Activated T-cell treated with anti-CD3 and anti-CD28 coated beads, Interleukin-2, amount 50 U/mL, for 4 hours (primary cell): ENCODE data around the gene CUX1. TPM values are rescaled to one million over a fixed set of nuclear protein-coding genes. Genes with fewer than 3 reads are reported as not detected.
"Not testable (repeated sequence)": the region's sequence is repeated elsewhere in the genome, so short reads cannot be mapped to it uniquely, and the experiment has no call there.

Experiments used
- ATAC-seq, 2 donors: fragments of 200-7000 bp; cut with Tn5 transposase; one replicate each; pipeline ENCODE4 v1.10.0; 2021
- DNase-seq: peaks from one replicate; pipeline ENCODE4 v3.0.0-alpha.2; 2020
- H3K27me3 Mint-ChIP-seq: one replicate; pipeline ENCODE4 v1.8.0; 2021; ENCODE audit warnings: low read depth, mixed read lengths
- H3K36me3 Mint-ChIP-seq: one replicate; pipeline ENCODE4 v1.8.0; 2022; ENCODE audit warnings: mixed read lengths; ENCODE audit not compliant: insufficient read depth
- H3K4me1 Mint-ChIP-seq: one replicate; pipeline ENCODE4 v1.8.0; 2021; ENCODE audit warnings: low read depth, mixed read lengths
- H3K4me3 Mint-ChIP-seq: one replicate; pipeline ENCODE4 v1.8.0; 2021; ENCODE audit warnings: mild to moderate bottlenecking, moderate library complexity, mixed read lengths
- H3K9me3 Mint-ChIP-seq: one replicate; pipeline ENCODE4 v1.8.0; 2021; ENCODE audit warnings: mixed read lengths
- total RNA-seq, 3 donors: library from RNA; stranded (reverse); gene quantifications; one replicate each; pipeline ENCODE4 v1.2.1, GENCODE V29; 2021

CUX1 gene
- total RNA-seq, 3 donors from 2014 or later: 18.6 to 21.6 (median 20.7) TPM

DNA sequence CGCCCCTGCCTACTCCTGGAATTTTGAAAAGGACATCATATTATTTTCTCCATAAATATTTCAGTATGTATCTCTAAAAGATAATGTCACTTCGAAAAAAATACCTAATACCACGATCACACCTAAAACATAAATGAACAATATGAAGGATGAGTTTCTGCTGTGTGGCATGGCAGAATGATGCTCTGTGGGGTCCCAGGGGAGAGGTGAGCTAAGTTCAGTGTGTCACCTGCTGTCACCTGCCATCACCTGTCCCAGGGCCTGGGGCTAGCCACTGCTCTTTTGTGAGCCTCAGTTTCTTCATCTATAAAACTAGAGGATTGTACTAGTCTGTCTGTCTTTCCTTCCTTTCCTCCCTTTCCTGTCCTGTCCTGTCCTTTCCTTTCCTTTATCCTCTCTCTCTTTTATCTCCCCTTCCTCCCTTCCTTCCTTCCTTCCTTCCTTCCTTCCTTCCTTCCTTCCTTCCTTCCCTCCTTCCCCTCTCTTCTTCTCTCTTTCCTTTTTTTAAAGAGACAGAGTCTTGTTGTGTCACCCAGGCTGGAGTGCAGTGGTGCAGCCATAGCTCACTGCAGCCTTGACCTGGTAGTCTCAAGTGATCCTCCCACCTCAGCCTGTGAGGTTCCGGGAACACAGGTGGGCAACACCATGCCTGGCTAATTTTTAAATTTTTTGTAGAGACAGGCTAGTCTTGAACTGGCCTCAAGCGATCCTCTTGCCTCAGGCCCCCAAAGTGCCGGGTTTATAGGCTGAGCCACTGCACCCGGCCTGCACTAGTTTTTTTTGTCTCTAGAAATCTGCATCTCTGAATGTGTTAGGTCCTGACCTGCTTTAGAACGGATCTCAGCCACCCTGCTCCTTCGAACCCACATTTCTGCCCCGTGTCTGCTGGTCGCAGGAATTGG lies 43.1 kb downstream of the CUX1 start:
- H3K27me3 Mint-ChIP-seq: no peaks in the 10 kb centered on the region
- no peak for DNase-seq
- peaks cover 31% of the 10 kb centered on the region for H3K4me1 Mint-ChIP-seq
- peaks cover 2% of the 10 kb centered on the region for H3K36me3 Mint-ChIP-seq
- ATAC-seq: no peak
- no peak overlapping the region for H3K4me3 Mint-ChIP-seq
- H3K9me3 Mint-ChIP-seq: no peaks in the 10 kb centered on the region

DNA sequence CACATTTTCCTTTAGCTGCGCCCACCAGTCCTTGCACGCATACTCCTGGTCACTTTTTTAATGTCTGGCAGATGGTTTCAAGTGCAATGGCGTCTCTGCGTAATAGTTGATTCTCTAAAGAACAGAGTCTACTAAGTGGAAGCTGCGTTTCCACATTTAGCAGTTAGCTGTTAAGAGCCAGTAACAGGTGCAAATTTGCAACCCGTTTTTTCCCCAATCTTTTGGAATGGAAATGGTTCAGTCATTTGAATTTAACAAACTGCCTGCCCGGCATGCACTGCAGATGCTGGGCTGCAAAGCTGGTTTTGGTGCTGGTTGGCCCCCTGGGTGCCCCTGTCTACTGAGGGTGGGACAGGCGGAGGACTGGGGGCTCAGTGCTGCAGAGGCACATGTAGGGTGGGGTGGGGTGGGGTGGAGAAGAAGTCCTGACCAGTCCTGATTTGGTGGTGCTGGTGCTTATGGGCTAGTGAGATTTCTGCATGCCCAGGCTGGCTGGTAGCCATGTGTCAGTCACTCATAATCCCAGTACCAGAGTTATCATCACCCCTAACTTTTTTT lies 43.9 kb downstream of the CUX1 start:
- no peak for ATAC-seq

DNA sequence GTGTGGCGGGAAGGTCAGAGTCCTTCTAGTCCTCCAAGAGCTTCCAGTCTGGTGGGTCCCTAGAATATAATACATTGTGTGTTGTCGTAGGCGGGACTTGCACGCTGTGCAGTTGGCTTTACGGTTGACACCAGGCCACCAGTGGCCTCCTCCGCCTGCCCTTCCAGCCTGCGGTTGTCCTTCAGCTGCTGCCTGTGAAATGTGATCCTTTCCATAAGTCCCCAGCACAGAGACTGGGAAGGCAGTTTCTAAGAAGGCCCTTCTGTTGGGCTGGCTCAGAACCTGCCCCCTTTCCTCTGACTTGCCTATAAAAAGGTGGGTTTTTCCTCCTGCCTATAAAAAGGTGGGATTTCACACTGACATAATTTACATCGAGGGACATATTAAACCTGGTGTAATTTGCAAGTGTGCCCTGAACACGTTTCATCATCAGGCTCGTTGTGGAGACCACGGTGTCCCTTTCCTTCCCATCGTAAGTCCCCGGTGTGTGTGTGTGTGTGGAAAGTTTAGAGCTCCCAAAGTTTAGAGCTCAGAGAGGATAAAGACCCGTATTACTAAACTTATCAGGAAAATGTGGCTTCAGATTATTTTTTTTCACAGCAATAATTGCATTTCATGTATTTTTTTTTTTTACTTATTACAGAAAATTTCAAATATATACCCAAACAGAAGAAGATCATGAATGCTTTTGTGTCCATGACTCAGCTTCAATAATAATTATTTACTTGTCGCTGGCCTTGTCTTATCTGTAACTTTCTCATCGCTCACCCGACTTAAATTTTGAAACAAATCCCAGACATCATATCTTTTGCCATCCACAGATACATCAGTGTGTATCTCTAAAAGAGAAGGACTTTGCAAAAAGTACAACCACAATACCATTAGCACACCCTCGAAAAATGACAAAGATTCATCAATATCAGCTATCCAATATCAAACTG lies 45.1 kb downstream of the CUX1 start:
- no peak for ATAC-seq

More for the DNA sequence above, 43.9 kb downstream of the CUX1 start:
- no peak for DNase-seq
- H3K27me3 Mint-ChIP-seq: no peaks in the 10 kb centered on the region
- H3K4me1 Mint-ChIP-seq: peaks cover 27% of the 10 kb centered on the region
- no peak overlapping the region for H3K4me3 Mint-ChIP-seq
- peaks cover 2% of the 10 kb centered on the region for H3K36me3 Mint-ChIP-seq
- H3K9me3 Mint-ChIP-seq: no peaks in the 10 kb centered on the region

DNA sequence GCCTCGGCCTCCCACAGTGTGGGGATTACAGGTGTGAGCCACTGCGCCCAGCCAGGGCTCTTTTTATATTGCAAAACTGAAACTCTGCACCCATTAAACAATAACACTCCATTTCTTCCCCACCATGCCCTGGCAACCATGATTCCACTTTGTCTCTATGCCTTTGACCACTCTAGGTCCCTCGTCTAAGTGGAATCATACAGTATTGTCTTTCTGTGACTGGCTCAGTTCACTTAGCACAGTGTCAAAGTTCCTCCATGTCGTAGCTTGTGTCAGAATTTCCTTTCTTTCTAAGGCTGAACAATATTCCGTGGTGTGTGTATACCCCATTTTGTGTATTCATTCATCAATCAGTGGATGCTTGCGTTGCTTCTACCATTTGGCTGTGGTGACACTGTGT lies 46.2 kb downstream of the CUX1 start:
- DNase-seq (no peak), ATAC-seq (no peak)
- Mint-ChIP-seq H3K4me3 (no peak overlapping the region), H3K4me1 (peaks cover 10% of the 10 kb centered on the region), H3K36me3 (peaks cover 2% of the 10 kb centered on the region), H3K27me3 (no peaks in the 10 kb centered on the region), H3K9me3 (no peaks in the 10 kb centered on the region)

More for the DNA sequence above, 45.1 kb downstream of the CUX1 start:
- peaks cover 2% of the 10 kb centered on the region for H3K36me3 Mint-ChIP-seq
- no peak for DNase-seq
- no peaks in the 10 kb centered on the region for H3K27me3 Mint-ChIP-seq
- H3K4me3 Mint-ChIP-seq: no peak overlapping the region
- no peaks in the 10 kb centered on the region for H3K9me3 Mint-ChIP-seq
- H3K4me1 Mint-ChIP-seq: peaks cover 18% of the 10 kb centered on the region

DNA sequence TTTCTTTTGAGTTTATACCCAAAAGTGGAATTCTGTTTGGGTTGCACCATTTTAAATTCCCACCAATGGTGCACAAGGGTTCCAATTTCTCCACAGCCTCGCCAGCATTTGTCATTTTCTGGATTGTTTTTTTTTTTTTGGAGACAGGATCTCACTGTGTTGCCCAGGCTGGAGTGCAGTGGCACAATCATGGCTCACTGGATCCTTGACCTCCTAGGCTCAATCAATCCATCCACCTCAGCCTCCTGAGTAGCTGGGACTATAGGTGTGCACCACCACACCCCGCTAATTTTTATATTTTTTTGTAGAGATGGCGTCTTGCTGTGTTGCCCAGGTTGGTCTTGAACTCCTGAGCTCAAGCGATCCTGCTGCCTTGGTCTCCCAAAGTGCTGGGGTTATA lies 46.6 kb downstream of the CUX1 start:
- H3K4me1 Mint-ChIP-seq: peaks cover 10% of the 10 kb centered on the region
- no peak for ATAC-seq
- no peaks in the 10 kb centered on the region for H3K9me3 Mint-ChIP-seq
- DNase-seq: no peak
- no peaks in the 10 kb centered on the region for H3K27me3 Mint-ChIP-seq
- peaks cover 2% of the 10 kb centered on the region for H3K36me3 Mint-ChIP-seq
- H3K4me3 Mint-ChIP-seq: no peak overlapping the region

DNA sequence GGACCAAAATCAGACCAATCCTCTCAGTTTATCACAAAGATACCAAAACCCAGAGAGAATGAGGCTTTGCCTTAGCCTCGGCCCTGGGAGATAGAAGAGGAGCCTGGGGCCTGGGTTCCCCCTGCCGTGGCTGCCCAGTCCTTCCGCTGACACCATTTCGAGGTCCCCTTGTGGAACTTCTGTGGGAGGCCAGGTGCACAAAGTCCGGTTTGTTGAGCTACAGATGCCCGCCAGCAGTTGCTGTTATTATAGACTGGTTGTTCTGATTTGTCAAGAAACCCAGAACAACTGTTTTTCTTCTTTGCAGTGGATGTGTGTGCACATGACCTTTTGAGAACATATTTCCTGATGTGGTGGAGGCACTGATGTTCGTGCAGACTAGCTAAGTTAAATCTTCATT lies 47.6 kb downstream of the CUX1 start:
- ATAC-seq (no peak), DNase-seq (no peak)
- Mint-ChIP-seq H3K36me3 (peaks cover 2% of the 10 kb centered on the region), H3K27me3 (no peaks in the 10 kb centered on the region), H3K9me3 (no peaks in the 10 kb centered on the region), H3K4me3 (no peak overlapping the region), H3K4me1 (peaks cover 13% of the 10 kb centered on the region)

DNA sequence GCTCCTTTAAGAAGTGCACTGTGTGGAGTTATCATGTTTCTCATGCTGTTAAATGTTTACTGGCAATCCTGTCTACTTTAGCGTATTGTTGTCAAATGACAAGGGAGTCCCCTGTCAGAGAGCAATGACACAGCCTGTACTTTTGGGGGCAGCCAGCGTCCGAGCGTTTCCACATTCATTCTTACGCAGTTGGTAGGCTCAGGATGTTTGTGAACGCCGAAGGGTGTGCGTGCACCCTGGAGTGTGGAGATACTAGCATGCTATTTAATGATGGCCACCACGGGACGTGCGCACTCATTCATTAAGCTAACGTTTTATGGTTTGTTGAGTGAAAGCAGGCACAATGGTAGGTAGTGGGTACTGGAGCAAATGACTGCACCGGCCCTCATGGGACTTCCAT lies 48.0 kb downstream of the CUX1 start:
- no peak for ATAC-seq
- Mint-ChIP-seq H3K4me3 (no peak overlapping the region), H3K27me3 (no peaks in the 10 kb centered on the region), H3K4me1 (peaks cover 17% of the 10 kb centered on the region), H3K36me3 (peaks cover 2% of the 10 kb centered on the region), H3K9me3 (no peaks in the 10 kb centered on the region)
- DNase-seq: no peak

DNA sequence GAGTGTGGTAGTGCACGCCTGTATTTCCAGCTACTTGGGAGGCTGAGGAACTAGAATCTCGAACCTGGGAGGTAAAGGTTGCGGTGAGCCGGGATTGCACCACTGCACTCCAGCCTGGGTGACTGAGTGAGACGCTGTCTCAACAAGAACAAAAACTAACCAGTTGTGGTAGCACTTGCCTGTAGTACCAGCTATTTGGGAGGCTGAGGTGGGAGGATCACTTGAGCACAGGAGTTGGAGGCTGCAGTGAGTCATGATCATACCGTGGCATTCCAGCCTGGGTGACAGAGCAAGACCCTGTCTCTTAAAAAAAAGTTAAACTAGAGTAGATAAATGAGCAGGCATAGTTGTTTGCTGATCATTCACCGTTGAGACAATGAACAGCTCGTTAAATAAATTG lies 48.9 kb downstream of the CUX1 start:
- ATAC-seq: no peak
- no peaks in the 10 kb centered on the region for H3K9me3 Mint-ChIP-seq
- no peak for DNase-seq
- H3K36me3 Mint-ChIP-seq: no peaks in the 10 kb centered on the region
- H3K4me3 Mint-ChIP-seq: no peak overlapping the region
- no peaks in the 10 kb centered on the region for H3K27me3 Mint-ChIP-seq
- peaks cover 17% of the 10 kb centered on the region for H3K4me1 Mint-ChIP-seq

DNA sequence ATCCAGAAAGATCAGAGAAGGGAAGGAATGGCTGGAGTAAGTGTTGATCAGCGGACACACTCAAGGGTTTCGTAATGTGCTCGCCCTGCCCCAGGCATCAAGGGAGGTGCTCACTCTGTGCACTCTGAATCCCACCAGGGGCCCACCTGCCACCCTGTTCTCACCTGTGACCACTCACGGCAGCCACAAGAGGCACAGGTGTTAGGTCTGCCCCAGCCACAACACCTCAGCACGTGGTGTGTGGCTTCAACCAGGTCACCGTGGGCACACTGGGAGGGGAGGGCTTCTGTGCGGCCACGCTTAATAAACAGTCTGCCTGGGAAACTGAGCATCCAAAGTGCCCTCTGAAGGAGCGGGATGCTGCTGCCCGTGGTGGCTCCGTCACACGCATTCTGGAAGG lies 49.8 kb downstream of the CUX1 start:
- no peak for DNase-seq
- Mint-ChIP-seq H3K27me3 (no peaks in the 10 kb centered on the region), H3K4me1 (peaks cover 18% of the 10 kb centered on the region), H3K4me3 (no peak overlapping the region), H3K9me3 (no peaks in the 10 kb centered on the region), H3K36me3 (no peaks in the 10 kb centered on the region)
- no peak for ATAC-seq

DNA sequence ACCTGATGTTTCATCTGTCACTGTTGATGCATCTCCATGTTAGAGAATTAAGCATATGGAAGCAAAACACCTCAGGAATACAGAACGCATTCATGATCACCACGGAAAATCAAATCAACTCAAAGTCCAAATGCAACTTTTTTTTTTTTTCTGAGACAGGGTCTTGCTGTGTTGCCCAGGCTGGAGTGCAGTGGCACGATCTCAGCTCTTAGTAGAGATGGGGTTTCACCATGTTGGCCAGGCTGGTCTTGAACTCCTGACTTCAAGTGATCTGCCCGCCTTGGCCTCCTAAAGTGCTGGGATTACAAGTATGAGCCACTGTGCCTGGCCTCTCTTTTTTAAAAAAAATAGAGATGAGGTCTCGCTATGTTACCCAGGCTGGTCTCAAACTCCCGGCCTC lies 50.3 kb downstream of the CUX1 start:
- not testable (repeated sequence) for ATAC-seq, DNase-seq, H3K27me3 Mint-ChIP-seq, H3K9me3 Mint-ChIP-seq, H3K4me3 Mint-ChIP-seq, H3K36me3 Mint-ChIP-seq
- peaks cover 18% of the 10 kb centered on the region for H3K4me1 Mint-ChIP-seq

DNA sequence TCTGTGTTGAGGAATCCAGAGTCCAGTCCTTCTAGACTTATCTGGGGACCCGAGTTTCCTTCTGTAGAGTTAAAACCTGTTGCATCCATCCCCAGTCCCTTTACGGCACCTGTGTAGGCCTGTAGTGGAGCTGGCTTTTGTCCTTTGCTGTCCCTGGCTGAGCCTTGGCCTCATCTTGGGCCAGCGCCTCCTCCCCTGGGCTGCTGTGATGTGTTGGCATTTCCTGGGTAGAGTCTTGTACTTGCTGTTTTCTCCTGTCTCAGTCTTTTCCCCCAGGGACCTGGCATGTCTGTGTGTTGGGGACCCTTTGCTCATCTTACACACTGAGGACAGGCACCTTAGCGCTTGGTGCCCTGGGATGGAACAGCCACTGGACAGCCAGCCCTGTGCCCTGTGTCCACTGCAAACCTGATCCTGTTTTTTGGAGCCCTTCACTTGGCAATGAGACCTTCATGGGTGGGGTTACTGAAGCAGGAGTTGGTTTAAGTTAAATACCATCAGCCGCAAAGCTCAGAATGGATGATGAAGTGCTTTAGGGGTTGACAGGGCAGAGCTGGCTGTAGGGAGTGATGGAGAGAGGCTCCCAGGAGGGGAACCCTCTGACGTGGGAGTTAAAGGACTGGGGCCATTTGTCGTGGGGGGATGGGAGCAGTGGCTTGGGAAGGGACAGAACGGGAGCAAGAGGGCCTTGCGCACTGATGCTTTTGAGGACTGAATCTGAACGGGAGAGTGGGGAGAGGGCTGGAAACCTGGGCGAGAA lies 50.9 kb downstream of the CUX1 start:
- DNase-seq (no peak), ATAC-seq (no peak)
- no peak overlapping the region for H3K4me3 Mint-ChIP-seq
- no peaks in the 10 kb centered on the region for H3K36me3 Mint-ChIP-seq
- H3K9me3 Mint-ChIP-seq: no peaks in the 10 kb centered on the region
- H3K4me1 Mint-ChIP-seq: peaks cover 18% of the 10 kb centered on the region
- no peaks in the 10 kb centered on the region for H3K27me3 Mint-ChIP-seq

DNA sequence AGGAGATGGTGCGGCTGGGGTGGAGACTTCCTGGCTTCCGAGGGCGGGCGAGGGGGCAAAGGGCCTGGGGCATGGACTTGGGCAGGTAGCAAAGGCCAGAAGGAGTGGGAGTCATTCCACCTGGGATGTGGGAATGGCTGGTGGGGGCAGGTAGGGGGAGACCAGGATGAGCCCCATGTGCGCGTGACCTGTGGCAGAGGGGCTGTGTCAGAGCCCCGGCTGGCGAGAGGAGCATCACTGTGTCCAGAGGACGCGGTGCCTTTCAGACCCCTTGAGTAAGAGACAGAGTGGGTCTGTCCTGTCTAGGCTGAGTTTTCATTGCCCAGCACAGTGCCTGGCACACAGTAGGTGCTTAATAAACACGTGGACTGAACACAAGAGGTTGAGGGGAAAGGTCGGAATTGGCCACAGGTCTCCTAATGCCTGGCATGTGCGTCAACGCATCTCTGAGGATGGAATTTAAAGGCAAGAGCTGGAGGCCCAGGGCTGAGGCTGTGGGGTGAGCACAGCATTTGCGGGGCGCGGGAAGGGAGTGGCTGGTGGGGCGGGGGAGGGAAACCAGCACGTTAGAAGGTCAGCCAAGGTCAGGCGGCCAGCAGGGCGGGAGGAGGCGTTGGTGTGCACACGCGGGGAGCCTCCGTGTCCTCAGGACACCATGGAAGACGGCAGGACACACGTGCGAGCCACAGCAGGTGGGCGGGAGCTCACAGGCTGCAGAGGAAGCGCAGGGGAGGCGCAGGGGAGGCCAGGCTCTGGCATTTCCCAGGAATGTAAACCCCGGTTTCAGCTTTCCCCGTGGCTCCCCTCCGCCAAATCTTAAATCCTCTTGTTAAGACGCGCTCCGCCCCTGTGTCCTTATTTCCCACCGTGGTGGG lies 51.8 kb downstream of the CUX1 start:
- no peaks in the 10 kb centered on the region for H3K36me3 Mint-ChIP-seq
- no peak overlapping the region for H3K4me3 Mint-ChIP-seq
- DNase-seq (no peak), ATAC-seq (no peak)
- H3K27me3 Mint-ChIP-seq: no peaks in the 10 kb centered on the region
- peaks cover 15% of the 10 kb centered on the region for H3K4me1 Mint-ChIP-seq
- no peaks in the 10 kb centered on the region for H3K9me3 Mint-ChIP-seq

DNA sequence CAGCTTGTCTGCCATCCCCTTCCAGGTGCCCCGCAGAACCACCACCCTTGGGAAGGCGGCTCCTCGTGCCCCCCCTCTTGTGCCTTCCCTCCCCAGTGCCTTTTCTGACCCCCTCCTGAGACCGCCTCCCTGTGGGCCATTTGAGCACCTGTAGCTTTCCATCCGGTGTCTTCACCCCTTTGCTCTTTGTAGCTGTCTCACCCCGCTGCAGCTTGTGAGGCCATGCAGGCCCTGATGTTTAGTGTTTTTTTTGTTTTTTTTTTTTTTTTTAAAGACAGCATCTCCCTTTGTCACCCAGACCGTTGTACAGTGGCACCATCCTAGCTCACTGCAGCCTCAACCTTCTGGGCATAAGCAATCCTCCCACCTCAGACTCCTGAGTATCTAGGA lies 52.5 kb downstream of the CUX1 start:
- no peaks in the 10 kb centered on the region for H3K36me3 Mint-ChIP-seq
- H3K4me1 Mint-ChIP-seq: peaks cover 15% of the 10 kb centered on the region
- ATAC-seq (no peak), DNase-seq (no peak)
- no peaks in the 10 kb centered on the region for H3K27me3 Mint-ChIP-seq
- H3K9me3 Mint-ChIP-seq: no peaks in the 10 kb centered on the region
- no peak overlapping the region for H3K4me3 Mint-ChIP-seq
